Uterus (tissue), 4 donors: ENCODE results near the gene TIMM44. TPM values are rescaled to one million over a fixed set of nuclear protein-coding genes. Genes with fewer than 3 reads are reported as not detected.

Experiments used
- DNase-seq, 2 donors: peaks; one replicate each; pipeline ENCODE4 v3.0.0-alpha.2; 2019 to 2020
- H3K27ac ChIP-seq, 2 donors: fragments of 200-600 bp; sonication (generic); 1 replicate in 1 of 2; 2 replicates in 1 of 2; pipeline ENCODE4 v1.5.1; 2016 to 2018
- H3K27me3 ChIP-seq, 2 donors: fragments of 200-600 bp; sonication (generic); one replicate each; pipeline ENCODE4 v1.5.1; 2018 to 2019; ENCODE audit warnings: control low read depth in 1 of 2
- H3K36me3 ChIP-seq, 2 donors: fragments of 200-600 bp; sonication (generic); one replicate each; pipeline ENCODE4 v1.5.1; 2019; ENCODE audit warnings: control low read depth in 1 of 2
- H3K4me1 ChIP-seq, 2 donors: fragments of 200-600 bp; sonication (generic); one replicate each; pipeline ENCODE4 v1.5.1; 2018 to 2019; ENCODE audit warnings: control low read depth in 1 of 2
- H3K4me3 ChIP-seq, 2 donors: fragments of 200-600 bp; sonication (generic); 1 replicate in 1 of 2; 2 replicates in 1 of 2; pipeline ENCODE4 v1.5.1; 2018 to 2019; ENCODE audit warnings: mild to moderate bottlenecking in 1 of 2
- H3K9me3 ChIP-seq, 2 donors: fragments of 200-600 bp; sonication (generic); one replicate each; pipeline ENCODE4 v1.5.1; 2019; ENCODE audit warnings: control low read depth in 1 of 2
- POLR2A ChIP-seq, 2 donors: fragments of 450-650 bp; IDR thresholded peaks; one replicate each; pipeline ENCODE4 v1.6.1; 2016; ENCODE audit warnings: antibody characterized with exemption in 2 of 2, mild to moderate bottlenecking in 1 of 2, moderate library complexity in 1 of 2
- intact Hi-C: fragments of 100-400 bp; cut with DNase I; formaldehyde crosslinking; loops from one replicate; pipeline ENCODE4 v1.15.1; 2023; ENCODE audit warnings: low total_unique reads
- total RNA-seq, 4 donors: library from RNA; depleted of rRNA in 3 of 4; stranded (reverse); fragments of >200 nt in 3 of 4; gene quantifications; one replicate each; pipeline versions ENCODE4 v1.1.0 to v1.2.4, GENCODE V29; 2014 to 2023
- TF ChIP-seq, protein P1 (sequence below), 4 experiments: fragments of 200-600 bp in 2 of 4; fragments of 450-650 bp in 2 of 4; sonication (generic) in 2 of 4; IDR thresholded peaks; one replicate each; pipeline ENCODE4 v1.5.1; 2016 to 2019; ENCODE audit warnings: antibody characterized with exemption in 4 of 4, mild to moderate bottlenecking in 2 of 4, moderate library complexity in 1 of 4
- donor health status: DM: yes; HTN: yes; CAD: no.

The TIMM44 gene
- total RNA-seq, 4 donors from 2014 or later = 41.1 to 117 (median 62.9) TPM

- intact Hi-C loops = no loop called here
- no peak overlapping the region for H3K27ac ChIP-seq
- TF ChIP-seq, protein P1, sequence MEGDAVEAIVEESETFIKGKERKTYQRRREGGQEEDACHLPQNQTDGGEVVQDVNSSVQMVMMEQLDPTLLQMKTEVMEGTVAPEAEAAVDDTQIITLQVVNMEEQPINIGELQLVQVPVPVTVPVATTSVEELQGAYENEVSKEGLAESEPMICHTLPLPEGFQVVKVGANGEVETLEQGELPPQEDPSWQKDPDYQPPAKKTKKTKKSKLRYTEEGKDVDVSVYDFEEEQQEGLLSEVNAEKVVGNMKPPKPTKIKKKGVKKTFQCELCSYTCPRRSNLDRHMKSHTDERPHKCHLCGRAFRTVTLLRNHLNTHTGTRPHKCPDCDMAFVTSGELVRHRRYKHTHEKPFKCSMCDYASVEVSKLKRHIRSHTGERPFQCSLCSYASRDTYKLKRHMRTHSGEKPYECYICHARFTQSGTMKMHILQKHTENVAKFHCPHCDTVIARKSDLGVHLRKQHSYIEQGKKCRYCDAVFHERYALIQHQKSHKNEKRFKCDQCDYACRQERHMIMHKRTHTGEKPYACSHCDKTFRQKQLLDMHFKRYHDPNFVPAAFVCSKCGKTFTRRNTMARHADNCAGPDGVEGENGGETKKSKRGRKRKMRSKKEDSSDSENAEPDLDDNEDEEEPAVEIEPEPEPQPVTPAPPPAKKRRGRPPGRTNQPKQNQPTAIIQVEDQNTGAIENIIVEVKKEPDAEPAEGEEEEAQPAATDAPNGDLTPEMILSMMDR (IDR thresholded peaks at IDR 0.05) = no peak
- TF ChIP-seq POLR2A (IDR thresholded peaks at IDR 0.05) = no peak
- no peak overlapping the region for H3K4me3 ChIP-seq
- H3K4me1 ChIP-seq = peaks cover 10 to 14% of the 10 kb centered on the region in 2 donors
- no peak for DNase-seq
- H3K27me3 ChIP-seq = no peaks in the 10 kb centered on the region
- H3K36me3 ChIP-seq = no peaks in the 10 kb centered on the region
- H3K9me3 ChIP-seq = no peaks in the 10 kb centered on the region
Measured at GRCh38 chr19:7900931-7901330, 42.5 kb downstream of the TIMM44 start.

GRCh38 chr19:7900401-7900870, 43.0 kb downstream of the TIMM44 start:
- Histone ChIP-seq H3K4me1 (peaks cover 9 to 13% of the 10 kb centered on the region in 2 donors), H3K36me3 (no peaks in the 10 kb centered on the region), H3K27me3 (no peaks in the 10 kb centered on the region), H3K9me3 (no peaks in the 10 kb centered on the region), H3K4me3 (no peak overlapping the region), H3K27ac (no peak overlapping the region)
- intact Hi-C loops = no loop called here
- no peak for DNase-seq
- TF ChIP-seq, protein P1 (IDR thresholded peaks at IDR 0.05) = no peak
- no peak for TF ChIP-seq POLR2A (IDR thresholded peaks at IDR 0.05)

DNA sequence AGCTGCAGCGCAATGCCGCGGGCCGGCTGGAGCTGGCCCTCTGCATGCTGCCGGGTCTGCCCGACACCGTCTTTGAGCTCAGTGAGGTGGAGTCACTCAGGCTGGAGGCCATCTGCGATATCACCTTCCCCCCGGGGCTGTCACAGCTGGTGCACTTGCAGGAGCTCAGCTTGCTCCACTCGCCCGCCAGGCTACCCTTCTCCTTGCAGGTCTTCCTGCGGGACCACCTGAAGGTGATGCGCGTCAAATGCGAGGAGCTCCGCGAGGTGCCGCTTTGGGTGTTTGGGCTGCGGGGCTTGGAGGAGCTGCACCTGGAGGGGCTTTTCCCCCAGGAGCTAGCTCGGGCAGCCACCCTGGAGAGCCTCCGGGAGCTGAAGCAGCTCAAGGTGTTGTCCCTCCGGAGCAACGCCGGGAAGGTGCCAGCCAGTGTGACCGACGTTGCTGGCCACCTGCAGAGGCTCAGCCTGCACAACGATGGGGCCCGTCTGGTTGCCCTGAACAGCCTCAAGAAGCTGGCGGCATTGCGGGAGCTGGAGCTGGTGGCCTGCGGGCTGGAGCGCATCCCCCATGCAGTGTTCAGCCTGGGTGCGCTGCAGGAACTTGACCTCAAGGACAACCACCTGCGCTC, 43.6 kb downstream of the TIMM44 start:
- intact Hi-C loops = no loop called here
- H3K36me3 ChIP-seq = no peaks in the 10 kb centered on the region
- H3K4me1 ChIP-seq = peaks cover 3 to 8% of the 10 kb centered on the region in 2 donors
- H3K4me3 ChIP-seq = no peak overlapping the region
- no peak for DNase-seq
- H3K9me3 ChIP-seq = no peaks in the 10 kb centered on the region
- H3K27ac ChIP-seq = no peak overlapping the region
- no peaks in the 10 kb centered on the region for H3K27me3 ChIP-seq
- TF ChIP-seq, protein P1 (IDR thresholded peaks at IDR 0.05) = no peak
- TF ChIP-seq POLR2A (IDR thresholded peaks at IDR 0.05) = no peak

GRCh38 chr19:7898967-7899366, 44.5 kb downstream of the TIMM44 start:
- TF ChIP-seq, protein P1 (IDR thresholded peaks at IDR 0.05) = no peak
- TF ChIP-seq POLR2A (IDR thresholded peaks at IDR 0.05) = no peak
- DNase-seq = no peak
- intact Hi-C loops = no loop called here
- Histone ChIP-seq H3K4me3 (no peak overlapping the region), H3K27me3 (no peaks in the 10 kb centered on the region), H3K27ac (no peak overlapping the region), H3K4me1 (peaks cover 0 to 4% of the 10 kb centered on the region in 2 donors), H3K9me3 (no peaks in the 10 kb centered on the region), H3K36me3 (no peaks in the 10 kb centered on the region)

- TF ChIP-seq POLR2A (IDR thresholded peaks at IDR 0.05) = no peak
- TF ChIP-seq, protein P1 (IDR thresholded peaks at IDR 0.05) = no peak
- Histone ChIP-seq H3K27me3 (no peaks in the 10 kb centered on the region), H3K27ac (no peak overlapping the region), H3K4me3 (no peak overlapping the region), H3K9me3 (no peaks in the 10 kb centered on the region), H3K4me1 (no peaks in the 10 kb centered on the region), H3K36me3 (no peaks in the 10 kb centered on the region)
- intact Hi-C loops = no loop called here
- no peak for DNase-seq
Measured at GRCh38 chr19:7897292-7897691, 46.2 kb downstream of the TIMM44 start.
